Iris pigment epithelial cell (primary cell): ENCODE results near the gene WDR20.
"Not testable (repeated sequence)": the region's sequence is repeated elsewhere in the genome, so short reads cannot be mapped to it uniquely, and the experiment has no call there.

ENCODE experiments used
- DNase-seq: peaks from one replicate; pipeline ENCODE4 v3.0.0-alpha.2; 2011; ENCODE audit warnings: low read depth

WDR20 gene

DNA sequence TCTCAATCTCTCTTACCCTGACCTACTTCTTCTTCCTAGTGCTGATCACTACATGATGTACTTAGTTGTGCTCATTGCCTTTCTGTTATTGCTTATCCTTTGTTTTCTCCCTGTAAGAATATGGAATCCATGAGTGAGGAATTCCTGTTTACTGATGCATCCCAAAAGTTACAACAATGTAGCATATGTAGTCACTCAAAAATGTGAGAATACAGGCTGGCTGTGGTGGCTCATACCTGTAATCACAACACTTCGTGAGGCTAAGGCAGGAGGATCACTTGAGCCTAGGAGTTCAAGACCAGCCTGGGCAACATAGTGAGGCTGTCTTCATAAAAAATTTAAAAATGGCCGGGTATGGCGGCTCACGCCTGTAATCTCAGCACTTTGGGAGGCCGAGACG lies 8.0 kb upstream of the WDR20 start:
- no peak for DNase-seq

DNA sequence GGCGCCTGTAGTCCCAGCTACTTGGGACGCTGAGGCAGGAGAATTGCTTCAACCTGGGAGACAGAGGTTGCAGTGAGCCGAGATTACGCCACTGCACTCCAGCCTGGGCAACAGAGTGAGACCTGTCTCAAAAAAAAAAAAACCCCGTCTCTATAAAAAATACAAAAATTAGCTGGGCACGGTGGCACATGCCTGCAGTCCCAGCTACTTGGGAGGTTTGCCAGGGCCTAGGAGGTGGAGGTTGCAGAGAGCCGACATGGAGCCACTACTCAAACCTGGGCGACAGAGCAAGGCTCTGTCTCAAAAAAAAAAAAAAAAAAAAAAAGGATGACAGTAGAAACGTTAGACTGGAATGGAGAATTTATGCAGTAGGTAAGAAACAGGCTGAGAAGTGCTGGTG lies 5.7 kb upstream of the WDR20 start:
- not testable (repeated sequence) for DNase-seq

DNA sequence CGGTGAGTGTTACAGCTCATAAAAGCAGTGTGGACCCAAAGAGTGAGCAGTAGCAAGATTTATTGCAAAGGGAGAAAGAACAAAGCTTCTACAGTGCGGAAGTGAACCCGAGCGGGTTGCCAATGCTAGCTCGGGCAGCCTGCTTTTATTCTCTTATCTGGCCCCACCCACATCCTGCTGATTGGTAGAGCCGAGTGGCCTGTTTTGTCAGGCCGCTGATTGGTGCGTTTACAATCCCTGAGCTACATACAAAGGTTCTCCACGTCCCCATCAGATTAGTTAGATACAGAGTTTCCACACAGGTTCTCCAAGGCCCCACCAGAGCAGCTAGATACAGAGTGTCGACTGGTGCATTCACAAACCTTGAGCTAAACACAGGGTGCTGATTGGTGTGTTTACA lies 5.0 kb upstream of the WDR20 start:
- DNase-seq, result not testable (repeated sequence)

DNA sequence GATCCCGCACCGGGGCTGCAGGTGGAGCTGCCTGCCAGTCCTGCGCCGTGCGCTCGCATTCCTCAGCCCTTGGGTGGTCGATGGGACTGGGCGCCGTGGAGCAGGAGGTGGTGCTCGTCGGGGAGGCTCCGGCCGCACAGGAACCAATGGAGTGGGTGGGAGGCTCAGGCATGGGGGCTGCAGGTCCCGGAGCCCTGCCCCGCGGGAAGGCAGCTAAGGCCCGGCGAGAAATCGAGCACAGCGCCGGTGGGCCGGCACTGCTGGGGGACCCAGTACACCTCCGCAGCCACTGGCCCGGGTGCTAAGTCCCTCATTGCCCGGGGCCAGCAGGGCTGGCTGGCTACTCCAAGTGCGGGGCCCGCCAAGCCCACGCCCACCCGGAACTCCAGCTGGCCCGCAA lies 4.2 kb upstream of the WDR20 start:
- DNase-seq, result not testable (repeated sequence)

DNA sequence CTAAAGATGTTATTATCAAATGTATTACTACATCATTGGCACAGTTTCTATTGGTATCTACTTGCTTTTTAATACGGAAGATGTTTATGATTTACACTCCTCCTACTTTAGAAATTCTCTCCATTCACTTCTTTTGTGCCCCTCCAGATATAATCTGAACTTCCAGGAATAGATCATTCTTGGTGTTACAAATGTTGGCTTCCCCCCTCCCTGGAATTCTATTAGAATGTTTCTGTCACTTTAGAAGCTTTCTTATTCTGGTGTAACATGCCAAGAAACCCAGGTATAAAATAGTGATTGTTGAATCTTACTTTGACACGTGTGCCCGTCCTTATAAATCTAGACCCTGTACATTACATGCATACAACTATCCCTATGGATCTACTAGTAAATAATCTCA lies 1.2 kb upstream of the WDR20 start:
- no peak for DNase-seq

DNA sequence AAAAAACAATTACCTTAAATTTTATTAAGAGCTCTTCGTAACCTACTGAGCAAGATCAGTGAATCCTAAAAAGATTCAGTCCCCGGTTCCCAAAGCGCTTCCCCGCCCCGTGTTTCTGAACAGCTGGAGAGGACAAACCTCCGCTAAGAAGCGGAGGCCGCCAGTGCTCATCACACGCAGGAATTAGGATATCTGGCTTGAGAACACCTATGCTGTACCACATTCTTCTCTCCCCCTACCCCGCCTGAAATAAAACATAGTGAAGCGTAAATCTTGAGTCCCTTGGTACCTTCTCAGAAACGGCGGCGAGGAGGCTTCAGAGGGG lies 774 bp upstream of the WDR20 start:
- DNase-seq, result no peak

DNA sequence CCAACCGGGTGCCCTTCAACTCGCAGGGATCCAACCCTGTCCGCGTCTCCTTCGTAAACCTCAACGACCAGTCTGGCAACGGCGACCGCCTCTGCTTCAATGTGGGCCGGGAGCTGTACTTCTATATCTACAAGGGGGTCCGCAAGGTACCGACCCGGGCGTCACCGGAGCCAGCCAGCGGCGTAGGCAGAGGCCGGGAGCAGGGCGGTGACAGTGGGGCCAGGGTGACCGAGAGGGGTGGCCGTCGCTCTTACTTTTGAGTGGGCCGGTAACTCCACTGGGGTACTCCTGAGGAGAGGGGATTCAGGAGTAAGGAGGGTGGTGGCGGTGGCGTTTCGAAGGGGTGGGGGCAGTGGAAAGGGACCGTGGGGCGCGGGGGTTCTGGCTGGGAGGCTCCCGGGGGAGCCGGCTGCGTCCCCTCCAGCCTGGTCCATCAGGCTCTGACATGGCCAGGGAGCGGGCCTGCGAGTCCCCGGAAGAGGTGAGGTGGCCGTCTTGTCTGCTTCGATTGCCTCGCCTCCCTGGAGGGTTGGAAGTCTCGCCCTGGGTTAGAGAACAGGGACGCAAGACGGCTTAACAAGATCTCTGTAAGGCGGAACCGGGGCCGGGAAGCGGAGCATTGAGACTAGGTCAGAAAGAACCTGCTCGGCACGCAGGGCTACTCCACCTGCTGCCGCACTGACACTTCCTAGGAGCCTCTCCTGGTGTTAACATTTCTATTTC lies 491 bp downstream of the WDR20 start:
- DNase-seq, result peak; percentile 34

DNA sequence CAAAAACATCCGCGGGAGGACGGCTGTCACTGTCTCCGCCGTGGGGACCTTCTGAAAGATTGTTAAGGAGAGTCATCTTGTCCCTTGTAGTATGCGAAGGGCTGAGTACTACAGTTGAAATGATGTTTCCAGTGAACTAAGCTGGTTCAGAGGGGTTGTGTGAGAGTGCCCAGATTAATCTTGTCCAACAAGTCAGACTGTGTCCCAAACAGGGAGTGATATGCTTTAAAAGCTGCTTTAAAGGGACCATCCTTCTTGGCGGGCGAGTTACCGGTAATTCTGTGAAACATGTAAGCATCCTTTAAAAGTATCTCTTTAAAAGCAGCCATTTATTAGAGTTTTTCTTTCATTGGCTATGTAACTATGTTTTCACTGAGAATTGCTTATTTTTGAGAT lies 1.1 kb downstream of the WDR20 start:
- DNase-seq, result no peak

DNA sequence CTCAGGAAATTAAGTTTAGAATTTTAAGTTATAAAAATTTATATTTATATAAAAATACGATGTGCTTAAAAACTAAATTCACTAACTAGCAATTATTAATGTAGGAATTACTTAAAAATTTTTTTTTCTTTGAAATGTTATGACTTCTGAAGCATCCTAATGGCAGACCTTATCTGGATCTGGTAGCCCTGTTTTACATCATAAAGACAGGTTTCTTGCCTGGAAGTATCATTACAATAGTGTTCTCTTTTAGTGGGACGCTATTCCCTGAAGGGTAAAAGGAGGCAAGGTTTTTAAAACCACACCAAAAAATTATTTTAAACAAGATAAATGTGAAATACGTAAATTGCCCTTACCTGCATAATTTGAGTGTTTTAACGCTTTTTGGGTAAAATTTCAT lies 2.1 kb downstream of the WDR20 start:
- DNase-seq, result no peak

DNA sequence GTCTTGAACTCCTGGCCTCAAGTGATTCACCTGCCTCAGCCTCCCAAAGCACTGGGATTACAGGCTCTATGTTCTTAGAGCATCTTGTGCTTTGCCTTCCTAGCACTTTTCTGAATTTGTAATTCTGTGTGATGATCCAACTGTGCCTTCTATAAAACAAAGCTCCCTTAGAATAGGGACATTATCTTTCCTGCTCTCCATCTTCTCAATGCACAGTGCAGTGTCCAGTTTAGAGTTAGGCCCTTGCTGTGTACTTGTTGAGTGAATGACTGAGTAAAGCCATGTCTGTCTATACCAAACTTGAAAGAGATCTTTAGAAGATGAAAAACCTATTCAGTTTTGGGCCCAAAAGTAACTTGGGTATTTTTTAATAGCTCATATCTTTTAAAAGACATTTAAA lies 5.2 kb downstream of the WDR20 start:
- no peak for DNase-seq

DNA sequence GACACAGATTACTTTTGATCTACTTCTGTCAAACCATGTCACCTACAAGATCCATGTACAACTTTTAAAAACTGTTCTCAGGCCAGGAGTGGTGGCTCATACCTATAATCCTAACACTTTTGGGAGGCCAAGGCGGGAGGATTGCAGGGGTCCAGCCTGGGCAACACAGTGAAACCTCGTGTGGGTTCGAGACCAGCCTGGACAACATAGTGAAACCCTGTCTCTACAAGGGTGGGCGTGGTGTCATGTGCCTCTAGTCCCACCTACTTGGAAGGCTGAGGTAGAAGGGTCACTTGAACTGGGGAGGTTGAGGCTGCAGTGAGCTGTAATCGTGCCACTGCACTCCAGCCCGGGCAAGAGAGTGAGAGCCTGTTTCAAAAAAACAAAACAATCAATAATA lies 5.7 kb downstream of the WDR20 start:
- DNase-seq, result no peak

DNA sequence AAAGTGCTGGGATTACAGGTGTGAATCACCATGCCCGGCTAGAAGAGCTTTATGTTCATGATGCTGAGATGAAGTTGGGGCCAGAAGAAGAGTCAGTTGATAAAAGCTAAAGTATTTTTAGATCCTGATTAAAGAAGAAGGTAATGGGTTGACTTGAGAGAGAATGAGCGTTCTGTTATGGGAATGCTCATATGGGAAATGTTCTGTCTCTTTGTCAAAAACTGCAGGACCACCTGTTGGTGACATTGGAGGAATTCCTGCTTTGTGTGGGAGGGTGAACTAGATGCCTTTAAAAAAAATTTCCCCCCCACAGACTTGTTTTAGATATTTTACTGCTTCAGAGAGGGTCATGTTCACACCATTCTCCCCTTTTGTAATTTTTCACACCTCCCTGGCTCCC lies 6.7 kb downstream of the WDR20 start:
- no peak for DNase-seq

DNA sequence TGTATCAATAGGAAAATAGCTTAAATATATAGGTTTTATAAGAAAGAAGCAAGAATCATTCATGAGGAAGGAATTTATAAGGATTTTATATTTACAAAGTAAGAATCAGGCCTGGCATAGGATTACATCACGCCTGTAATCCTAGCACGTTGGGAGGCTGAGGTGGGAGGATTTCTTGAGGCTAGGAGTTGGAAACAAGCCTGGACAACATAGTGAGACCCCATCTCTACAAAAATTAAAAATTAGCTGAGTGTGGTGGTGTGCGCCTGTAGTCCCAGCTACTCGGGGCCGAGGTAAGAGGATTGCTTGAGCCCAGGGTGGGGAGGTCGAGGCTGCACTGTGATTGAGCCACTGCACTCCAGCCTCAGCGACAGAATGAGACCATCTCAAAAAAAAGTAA lies 10.4 kb downstream of the WDR20 start:
- no peak for DNase-seq

DNA sequence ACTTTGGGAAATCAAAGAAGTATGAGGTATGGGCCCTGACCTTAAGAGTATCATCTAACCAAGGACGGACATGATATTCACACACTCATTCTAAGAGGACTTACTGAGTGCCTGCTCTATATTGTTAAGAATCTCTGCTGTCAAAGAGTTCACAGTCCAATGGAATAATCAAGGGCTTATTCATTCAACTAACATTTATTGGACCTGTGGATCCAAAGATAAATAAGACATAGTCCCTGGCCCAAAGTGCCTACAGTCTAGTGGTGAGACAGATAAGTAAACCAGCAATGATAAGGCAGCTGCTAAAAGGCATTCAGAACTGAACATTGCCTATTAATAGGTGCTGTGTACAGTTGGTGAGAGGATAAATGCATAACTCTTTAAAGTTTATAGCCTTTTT lies 11.0 kb downstream of the WDR20 start:
- DNase-seq, result no peak

DNA sequence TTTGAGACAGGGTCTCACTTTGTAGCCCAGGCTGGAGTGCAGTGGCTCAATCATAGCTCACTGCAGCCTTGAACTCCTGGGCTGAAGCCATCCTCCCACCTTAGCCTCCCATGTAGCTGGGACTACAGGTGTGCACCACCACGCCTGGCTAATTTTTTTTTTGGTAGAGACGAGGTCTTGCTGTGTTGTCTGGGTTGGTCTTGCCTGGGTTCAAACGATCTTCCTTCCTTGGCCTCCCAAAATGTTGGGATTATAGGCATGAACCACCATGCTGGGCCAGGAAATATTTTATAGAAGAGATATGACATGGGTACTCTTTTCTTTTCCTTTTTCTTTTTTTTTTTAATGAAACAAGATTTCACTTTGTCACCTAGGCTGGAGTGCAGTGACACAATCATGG lies 11.7 kb downstream of the WDR20 start:
- DNase-seq, result not testable (repeated sequence)

DNA sequence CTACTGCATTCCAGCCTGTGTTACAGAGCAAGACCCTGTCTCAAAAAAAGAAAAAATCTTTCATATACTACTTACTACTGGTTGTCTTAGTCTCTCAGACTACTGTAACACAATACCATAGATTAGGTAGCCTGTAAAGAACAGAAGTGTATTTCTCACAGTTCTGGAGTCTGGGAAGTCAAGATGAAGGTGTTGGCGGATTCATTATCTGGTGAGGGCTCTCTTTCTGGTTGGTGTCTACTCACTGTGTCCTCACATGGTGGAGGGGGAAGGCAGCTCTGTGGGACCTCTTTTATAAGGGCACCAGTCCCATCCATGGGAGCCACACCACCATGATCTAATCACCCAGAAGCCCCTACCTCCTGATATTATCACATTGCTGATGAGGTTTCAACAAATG lies 14.4 kb downstream of the WDR20 start:
- no peak for DNase-seq

DNA sequence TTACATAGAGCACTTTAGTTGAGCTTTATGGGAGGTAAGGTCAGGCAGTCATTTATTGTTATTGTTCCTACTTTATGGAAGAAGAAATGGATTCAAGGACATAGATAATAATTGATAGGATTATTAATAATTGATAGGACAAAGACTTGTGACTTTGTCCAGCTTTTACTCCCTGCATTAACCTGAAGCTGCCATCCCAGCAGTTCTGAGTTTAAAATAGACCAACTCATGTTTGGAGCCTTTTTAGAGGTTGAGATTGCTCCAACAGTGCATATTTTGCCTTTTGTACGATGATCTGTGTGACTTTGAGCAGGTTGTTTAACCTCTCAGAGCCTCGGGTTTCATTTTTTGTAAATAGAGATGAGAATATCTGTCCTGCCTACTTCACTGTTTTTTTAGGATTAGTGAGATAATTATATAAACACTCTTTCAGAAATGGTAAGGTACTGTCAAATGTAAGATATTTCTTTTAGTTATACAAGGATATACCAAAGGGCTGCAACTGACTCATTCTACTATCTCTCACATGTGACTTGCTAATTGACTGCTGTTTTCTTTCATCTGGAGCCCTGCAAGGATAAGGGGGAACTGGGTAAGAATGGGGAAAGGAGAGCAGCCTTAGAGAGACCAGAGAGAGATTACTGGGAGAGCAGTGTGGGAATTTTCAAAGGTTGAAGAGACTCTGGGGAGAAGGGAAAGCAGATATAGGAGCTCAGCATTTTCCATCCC lies 15.3 kb downstream of the WDR20 start:
- DNase-seq, result peak; percentile 55

DNA sequence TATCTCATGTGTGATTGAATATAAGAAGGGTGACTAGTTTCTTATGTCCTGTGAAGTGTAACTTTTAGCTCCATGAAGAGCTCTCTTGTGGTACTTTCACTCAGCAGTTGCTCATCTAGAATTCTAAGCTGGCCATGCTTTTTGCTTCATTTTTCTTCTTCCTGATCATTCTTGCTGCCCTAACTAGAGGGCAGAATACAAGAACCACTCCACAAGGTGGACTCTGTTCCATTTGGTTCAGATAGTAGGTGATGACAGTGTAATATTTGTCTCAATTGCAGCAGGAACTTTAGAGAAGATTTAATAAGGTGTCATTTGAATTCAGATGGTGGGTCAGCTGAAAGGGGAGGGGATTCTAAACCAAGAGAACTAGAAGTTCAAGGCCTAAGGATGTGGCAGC lies 17.6 kb downstream of the WDR20 start:
- DNase-seq, result no peak

DNA sequence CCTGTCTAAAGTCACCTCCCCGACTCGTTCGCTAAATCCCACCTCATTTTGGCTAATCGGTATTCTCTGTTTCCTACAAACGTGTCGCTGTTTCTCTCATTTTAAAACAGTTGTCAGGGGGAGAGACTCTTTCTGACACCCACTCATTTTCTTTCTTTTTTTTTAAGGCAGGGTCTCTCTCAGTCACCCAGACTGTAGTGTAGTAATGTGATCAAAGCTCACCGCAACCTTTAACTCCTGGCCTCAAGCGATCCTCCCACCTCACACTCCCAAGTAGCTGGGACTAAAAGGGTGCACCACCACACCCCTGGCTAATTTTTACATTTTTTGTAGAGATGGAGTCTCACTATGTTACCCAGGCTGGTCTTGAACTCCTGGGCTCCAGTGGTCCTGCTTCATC lies 19.1 kb downstream of the WDR20 start:
- DNase-seq, result no peak

DNA sequence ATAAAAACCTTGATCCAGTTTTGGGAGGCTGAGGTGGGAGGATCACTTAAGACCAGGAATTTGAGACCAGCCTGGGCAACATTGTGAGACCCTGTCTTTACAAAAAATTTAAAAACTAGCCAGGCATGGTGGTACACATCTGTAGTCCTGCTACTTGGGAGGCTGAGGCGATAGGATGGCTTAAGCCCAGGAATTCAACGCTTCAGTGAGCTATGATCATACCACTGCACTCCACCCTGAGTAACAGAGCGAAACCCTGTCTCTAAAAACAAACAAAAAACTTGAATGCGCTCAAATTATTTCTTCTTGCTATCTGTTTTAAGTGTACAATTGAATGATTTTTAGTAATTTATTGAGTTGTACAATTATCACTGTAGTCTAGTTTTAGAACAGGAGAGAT lies 20.1 kb downstream of the WDR20 start:
- DNase-seq, result no peak

DNA sequence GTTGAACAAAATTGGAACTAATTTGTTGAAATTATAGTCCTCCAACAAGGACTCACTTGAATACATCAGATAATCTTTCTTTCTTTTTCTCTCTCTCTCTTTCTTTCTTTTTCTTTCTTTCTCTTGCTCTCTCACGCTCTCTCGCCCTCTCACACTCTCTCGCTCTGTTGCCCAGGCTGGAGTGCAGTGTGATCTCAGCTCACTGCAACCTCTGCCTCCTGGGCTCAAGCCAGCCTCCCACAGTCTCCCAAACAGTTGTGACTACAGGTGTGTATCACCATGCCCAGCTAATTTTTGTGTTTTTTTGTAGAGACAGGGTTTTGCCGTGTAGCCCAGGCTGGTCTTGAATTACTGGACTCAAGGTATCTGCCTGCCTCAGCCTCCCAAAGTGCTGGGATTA lies 22.8 kb downstream of the WDR20 start:
- DNase-seq, result no peak

DNA sequence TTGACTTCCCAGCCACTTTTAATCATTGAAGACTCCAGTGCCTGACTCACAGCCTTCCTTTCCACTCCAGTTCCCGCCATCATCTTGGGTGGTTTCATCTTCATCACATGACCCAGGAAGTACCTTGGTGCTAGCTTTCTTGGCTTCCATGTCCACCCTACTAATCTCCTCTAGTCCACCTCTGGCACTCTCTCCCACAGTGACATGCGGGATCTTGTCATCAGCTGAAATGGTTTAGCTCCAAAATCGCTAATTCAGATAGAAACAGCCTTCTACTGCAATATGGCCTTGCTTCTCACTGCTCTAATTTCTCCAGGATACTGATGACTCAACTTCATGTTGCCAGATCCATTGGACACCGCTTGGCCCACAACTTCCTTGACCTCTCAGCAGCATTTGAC lies 24.5 kb downstream of the WDR20 start:
- peak; percentile 61 for DNase-seq

DNA sequence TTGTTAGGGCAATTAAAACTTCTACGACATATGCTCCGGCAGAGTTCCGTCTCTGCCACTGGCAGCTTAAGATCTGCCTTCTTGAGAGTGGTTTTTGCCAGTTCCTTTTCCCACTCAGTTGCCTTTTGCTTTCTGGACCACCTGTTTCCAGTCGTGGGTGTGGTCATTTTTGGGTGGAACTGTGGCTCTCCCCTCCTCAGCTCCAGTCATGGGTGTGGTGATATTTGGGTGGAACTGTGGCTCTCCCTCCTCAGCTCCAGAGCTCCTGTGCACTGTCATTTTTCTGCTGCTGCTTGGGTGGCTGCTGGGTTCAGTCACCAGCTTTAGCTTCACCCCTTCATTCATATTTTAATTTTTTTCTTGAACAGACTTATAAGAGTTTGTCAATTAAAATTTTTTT lies 25.3 kb downstream of the WDR20 start:
- no peak for DNase-seq

DNA sequence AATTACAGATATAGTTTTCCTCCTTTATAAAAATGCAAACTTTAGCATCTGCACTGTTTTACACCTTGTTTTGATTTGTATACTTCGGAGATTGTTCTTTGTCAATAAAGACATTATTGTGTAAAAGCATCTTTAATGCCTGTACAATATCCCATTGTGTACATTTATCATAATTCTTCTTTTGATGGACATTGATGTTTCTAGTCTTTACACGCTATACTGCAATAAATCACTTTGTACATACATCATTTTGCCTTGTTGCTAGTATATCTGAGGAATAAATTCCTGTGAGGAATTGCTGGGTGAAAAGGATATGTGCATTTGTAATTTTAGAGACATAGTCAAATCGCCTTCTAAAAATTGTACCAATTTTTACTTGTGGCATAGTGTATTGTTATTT lies 30.4 kb downstream of the WDR20 start:
- DNase-seq, result no peak
